Cardiac septum (tissue), 1 donor: ENCODE data around the gene ADCY9. TPM values are rescaled to one million over a fixed set of nuclear protein-coding genes. Genes with fewer than 3 reads are reported as not detected.

ENCODE experiments used
- DNase-seq: peaks from one replicate; pipeline ENCODE4 v3.0.0-alpha.2; 2020; ENCODE audit warnings: low spot score
- intact Hi-C: fragments of 100-400 bp; cut with DNase I; formaldehyde crosslinking; loops from one replicate; pipeline ENCODE4 v1.14.0; 2022
- total RNA-seq: library from RNA; stranded (reverse); fragmentation: NEBNext Ultra II Directional; extraction: Animal tissue kit (Norgen Biotek cat#: 25700); gene quantifications from one replicate; pipeline ENCODE4 v1.2.1, GENCODE V29; 2021
- donor health status: DM: no; HTN: no; CAD: no.

ADCY9 gene
- total RNA-seq, 1 donor from 2014 or later, result 44.0 TPM

- intact Hi-C loops, result no loop called here
- DNase-seq, result no peak
Measured at GRCh38 chr16:4015275-4016004, 100.8 kb downstream of the ADCY9 start.

- intact Hi-C loops, result no loop called here
- no peak for DNase-seq
Measured at GRCh38 chr16:4011940-4012629, 104.2 kb downstream of the ADCY9 start.

DNA sequence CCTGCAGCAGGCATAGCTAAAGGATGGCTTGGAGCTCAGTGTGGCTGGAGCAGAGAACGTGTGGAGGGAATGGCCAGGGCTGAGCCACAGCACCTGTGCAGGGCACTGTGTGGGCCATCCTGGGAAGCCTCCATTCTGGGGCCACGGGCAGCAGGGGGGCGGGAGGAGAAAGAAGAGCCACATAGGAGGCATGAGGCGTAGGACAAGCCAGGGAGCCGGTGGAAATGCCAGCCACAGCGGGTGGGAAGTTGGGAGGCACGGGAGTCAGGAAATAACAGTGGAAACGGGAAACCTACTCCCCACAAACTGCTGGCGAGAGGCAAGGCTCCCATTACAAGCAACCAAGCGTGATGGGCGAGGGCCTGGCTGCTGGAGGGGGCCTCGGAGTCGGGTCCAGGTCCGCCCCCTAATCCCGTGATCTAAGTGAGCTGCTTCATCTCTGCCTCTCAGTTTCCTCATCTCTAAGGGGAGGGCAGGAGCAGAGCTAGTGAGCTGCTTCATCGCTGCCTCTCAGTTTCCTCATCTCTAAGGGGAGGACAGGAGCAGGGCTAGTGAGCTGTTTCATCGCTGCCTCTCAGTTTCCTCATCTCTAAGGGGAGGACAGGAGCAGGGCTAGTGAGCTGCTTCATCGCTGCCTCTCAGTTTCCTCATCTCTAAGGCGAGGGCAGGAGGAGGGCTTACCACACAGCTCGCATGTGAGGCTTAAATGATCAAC is 104.9 kb downstream of the ADCY9 start:
- intact Hi-C loops, result no loop called here
- DNase-seq, result no peak

GRCh38 chr16:4010225-4011158 is 105.8 kb downstream of the ADCY9 start:
- intact Hi-C loops, result no loop called here
- no peak for DNase-seq

DNA sequence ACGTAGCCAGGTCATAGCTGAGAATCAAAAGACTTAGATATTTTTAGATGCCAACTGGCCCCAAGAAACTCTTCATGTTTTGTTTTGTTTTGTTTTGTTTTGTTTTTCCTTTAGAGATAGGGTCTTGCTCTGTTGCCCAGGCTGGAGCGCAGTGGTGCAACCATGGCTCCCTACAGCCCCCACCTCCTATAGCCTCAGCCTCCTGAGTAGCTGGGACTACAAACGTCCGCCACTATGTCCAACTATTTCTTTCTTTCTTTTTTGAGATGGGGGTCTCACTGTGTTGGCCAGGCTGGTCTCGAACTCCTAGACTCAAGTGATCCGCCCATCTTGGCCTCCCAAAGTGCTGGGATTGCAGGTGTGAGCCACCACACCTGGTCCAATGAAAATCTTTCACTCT is 107.1 kb downstream of the ADCY9 start:
- intact Hi-C loops, result no loop called here
- no peak for DNase-seq

GRCh38 chr16:4008116-4008515 is 108.1 kb downstream of the ADCY9 start:
- DNase-seq, result no peak
- intact Hi-C loops, result no loop called here

GRCh38 chr16:4006397-4006999 is 109.7 kb downstream of the ADCY9 start:
- DNase-seq, result no peak
- intact Hi-C loops, result no loop called here

DNA sequence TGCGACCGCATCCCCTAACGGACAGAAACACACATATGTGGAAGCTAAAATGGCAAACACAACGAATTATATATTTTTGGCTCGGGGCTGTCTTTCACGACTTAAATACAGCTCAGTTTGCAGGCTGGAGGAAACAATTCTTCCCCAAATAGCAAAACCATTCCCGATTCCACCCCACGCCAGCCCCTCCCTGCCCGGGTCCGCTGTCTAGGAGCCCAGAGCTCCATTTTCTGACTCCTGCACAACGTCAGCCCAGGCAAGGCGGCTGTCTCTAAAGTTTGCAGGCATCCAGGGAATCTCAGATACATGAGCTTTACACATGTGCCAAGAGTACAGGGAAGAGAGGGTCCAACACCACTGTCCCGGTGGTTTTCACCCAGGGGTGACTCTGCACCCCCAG is 110.5 kb downstream of the ADCY9 start:
- intact Hi-C loops, result no loop called here
- DNase-seq, result no peak

GRCh38 chr16:4005281-4005680 is 111.0 kb downstream of the ADCY9 start:
- no peak for DNase-seq

DNA sequence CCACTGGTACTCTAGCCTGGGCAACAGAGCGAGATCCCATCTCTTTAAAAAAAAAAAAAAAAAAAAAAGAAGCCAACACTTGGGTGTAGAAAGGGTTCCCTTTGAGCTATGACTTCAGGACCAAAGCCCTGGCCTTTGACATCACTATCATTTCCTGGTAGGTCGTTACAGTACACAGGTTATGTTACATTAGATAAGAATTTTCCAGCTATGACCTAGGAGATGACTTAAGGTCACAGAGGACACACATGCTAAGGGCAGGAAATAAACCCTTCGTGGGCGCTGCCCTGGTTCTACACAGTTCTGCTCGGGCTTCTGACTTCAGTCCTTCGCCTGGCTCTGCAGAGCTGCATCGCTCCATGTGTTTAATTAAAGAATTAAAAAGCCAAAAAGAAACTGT is 112.0 kb downstream of the ADCY9 start:
- DNase-seq, result no peak
- intact Hi-C loops, result no loop called here

More at GRCh38 chr16:4005281-4005680, 111.0 kb downstream of the ADCY9 start:
- intact Hi-C loops, result no loop called here

GRCh38 chr16:4003576-4003975 is 112.7 kb downstream of the ADCY9 start:
- no peak for DNase-seq
- intact Hi-C loops, result no loop called here

DNA sequence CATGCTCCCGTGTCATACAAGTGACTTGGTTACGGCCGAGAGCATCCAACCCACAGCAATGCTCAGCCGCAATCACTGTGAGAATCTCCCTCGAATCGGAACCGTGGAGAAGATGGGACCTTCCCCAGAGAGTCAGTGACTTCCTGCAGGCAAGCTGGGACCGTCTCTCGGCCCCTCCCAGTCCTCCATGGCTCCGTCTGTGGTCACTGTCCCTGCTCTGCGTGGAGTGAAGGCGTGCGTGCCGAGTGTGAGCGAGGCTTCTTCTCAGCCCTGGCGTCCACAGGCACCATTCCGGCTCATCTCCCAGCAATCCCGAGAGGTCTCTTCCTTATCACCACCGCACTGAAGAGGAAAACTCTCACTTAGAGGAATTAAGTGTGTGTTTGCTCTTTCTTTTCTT is 113.1 kb downstream of the ADCY9 start:
- intact Hi-C loops, result no loop called here

GRCh38 chr16:4002121-4002520 is 114.1 kb downstream of the ADCY9 start:
- no peak for DNase-seq
- intact Hi-C loops, result no loop called here

More for the DNA sequence above, 113.1 kb downstream of the ADCY9 start:
- no peak for DNase-seq

DNA sequence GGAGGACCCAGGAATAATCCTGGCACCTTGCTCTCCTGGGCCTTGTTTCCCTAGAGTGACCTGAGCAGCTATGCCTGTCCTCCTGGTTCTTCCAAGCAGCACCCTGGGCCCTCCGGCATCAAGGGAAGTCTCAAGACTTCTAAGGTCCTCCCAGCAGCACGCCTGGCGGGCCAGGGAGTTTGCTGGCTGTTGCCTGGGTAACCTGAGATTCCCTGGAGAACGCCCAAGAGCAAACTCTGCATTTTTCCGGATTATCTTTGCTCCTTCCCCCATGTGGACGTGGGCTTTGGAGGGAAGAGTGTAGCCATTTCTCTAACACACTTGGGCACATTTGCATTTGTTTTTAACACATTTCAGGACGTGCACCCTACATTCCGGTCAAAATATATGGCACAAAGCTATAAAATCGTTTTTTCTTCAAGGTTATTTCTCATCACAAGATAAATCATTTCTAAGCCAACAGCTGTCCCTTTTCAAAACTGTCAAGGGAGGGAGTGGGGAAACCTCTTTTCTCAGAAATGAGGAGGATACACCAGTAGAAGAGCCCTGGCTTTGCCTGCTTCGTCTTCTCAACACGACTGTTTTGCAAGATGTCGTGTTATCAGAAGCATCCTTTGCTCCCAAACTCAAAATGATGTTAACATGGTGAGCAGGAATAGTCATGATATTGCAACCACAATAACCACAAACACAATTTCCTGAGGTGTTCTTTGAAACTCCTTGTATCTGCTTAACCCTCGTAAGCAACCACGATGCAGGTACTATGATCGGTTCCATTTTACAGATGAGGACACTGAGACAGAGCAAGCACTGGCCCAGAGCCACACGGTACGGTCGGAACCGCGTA is 116.5 kb downstream of the ADCY9 start:
- no peak for DNase-seq
- intact Hi-C loops, result no loop called here

- DNase-seq, result no peak
- intact Hi-C loops, result no loop called here
Measured at GRCh38 chr16:3998793-3999478, 117.3 kb downstream of the ADCY9 start.

- no peak for DNase-seq
- intact Hi-C loops, result no loop called here
Measured at GRCh38 chr16:3997231-3997841, 118.9 kb downstream of the ADCY9 start.

GRCh38 chr16:3995001-3995400 is 121.2 kb downstream of the ADCY9 start:
- DNase-seq, result no peak
- intact Hi-C loops, result no loop called here
